Activated naive CD8-positive, alpha-beta T cell treated with anti-CD3 and anti-CD28 coated beads for 36 hours (primary cell): Measurements from ENCODE around the gene KLRC1. TPM values are rescaled to one million over a fixed set of nuclear protein-coding genes. Genes with fewer than 3 reads are reported as not detected.
"Not testable (repeated sequence)": the region's sequence is repeated elsewhere in the genome, so short reads cannot be mapped to it uniquely, and the experiment has no call there.

ENCODE experiments used
- DNase-seq: peaks from one replicate; pipeline ENCODE4 v3.0.0; 2021
- H3K27ac Mint-ChIP-seq: one replicate; pipeline ENCODE4 v1.8.0; 2022; ENCODE audit warnings: mild to moderate bottlenecking, moderate library complexity, mixed read lengths
- H3K27me3 Mint-ChIP-seq: one replicate; pipeline ENCODE4 v1.8.0; 2022; ENCODE audit warnings: mild to moderate bottlenecking, mixed read lengths
- H3K36me3 Mint-ChIP-seq: one replicate; pipeline ENCODE4 v1.8.0; 2021; ENCODE audit warnings: mild to moderate bottlenecking, mixed read lengths
- H3K4me1 Mint-ChIP-seq: one replicate; pipeline ENCODE4 v1.8.0; 2021; ENCODE audit warnings: mixed read lengths
- H3K4me3 Mint-ChIP-seq: one replicate; pipeline ENCODE4 v1.8.0; 2022; ENCODE audit warnings: mild to moderate bottlenecking, moderate library complexity, mixed read lengths
- H3K9me3 Mint-ChIP-seq: one replicate; pipeline ENCODE4 v1.8.0; 2022; ENCODE audit warnings: mixed read lengths
- total RNA-seq, 2 experiments: library from RNA; stranded (reverse); gene quantifications; one replicate each; pipeline ENCODE4 v1.2.3, GENCODE V29; 2021

The KLRC1 gene
- total RNA-seq, 2 experiments from 2014 or later: 0.52 to 0.60 TPM

DNA sequence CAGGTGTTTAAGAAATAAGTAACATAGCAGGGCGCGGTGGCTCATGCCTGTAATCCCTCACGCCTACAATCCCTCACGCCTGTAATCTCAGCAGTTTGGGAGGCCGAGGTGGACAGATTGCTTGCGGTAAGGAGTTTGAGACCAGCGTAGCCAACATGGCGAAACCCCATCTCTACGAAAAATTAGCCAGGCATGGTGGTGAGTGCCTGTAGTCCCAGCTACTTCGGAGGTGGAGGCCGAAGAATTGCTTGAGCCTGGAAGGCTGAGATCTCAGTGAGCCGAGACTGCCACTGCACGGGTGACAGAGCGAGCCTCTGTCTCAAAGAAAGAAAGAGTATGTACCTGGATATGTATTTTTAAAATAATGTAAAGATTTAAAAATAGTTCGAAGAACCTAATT, 57.0 kb downstream of the KLRC1 start:
- peaks cover 15% of the 10 kb centered on the region for H3K36me3 Mint-ChIP-seq
- peak overlapping the region; percentile 98 for H3K27ac Mint-ChIP-seq
- H3K4me3 Mint-ChIP-seq: peak overlapping the region; percentile 2
- H3K4me1 Mint-ChIP-seq: peaks cover 71% of the 10 kb centered on the region
- not testable (repeated sequence) for H3K9me3 Mint-ChIP-seq, DNase-seq, H3K27me3 Mint-ChIP-seq

Other genes starting within 250 kb of the KLRC1 start
- gene GABARAPL1, start 240.5 kb downstream of the KLRC1 start, total RNA-seq: 1 to 10 TPM; 6.0 to 7.2 TPM
- gene KLRD1, start 145.5 kb downstream of the KLRC1 start, total RNA-seq: 1 to 10 TPM; 2.0 to 2.6 TPM
- gene KLRK1, start 63.3 kb downstream of the KLRC1 start, total RNA-seq: 100 to 1,000 TPM; 112 to 114 TPM
- 1 to 10 TPM; 2.4 TPM for gene KLRC4, start 43.6 kb downstream of the KLRC1 start, total RNA-seq
- 1 to 10 TPM in 1 of 2 experiments, under 1 TPM in 1; 0.64 to 1.1 TPM for gene KLRC3, start 32.8 kb downstream of the KLRC1 start, total RNA-seq
- gene KLRC2, start 17.4 kb downstream of the KLRC1 start, total RNA-seq: under 1 TPM in 1 of 2 experiments, not detected in 1; 0.82 TPM
- gene EIF2S3B, start 52.5 kb upstream of the KLRC1 start, total RNA-seq: 1 to 10 TPM; 2.4 to 2.6 TPM
- 100 to 1,000 TPM; 121 to 125 TPM for gene MAGOHB, start 160.2 kb upstream of the KLRC1 start, total RNA-seq
- gene STYK1, start 220.7 kb upstream of the KLRC1 start, total RNA-seq: under 1 TPM; 0.46 to 0.56 TPM